ENCODE data around the gene RAB26. TPM values are rescaled to one million over a fixed set of nuclear protein-coding genes. Genes with fewer than 3 reads are reported as not detected.

Gene RAB26
- total RNA-seq, 1 donor from 2014 or later: not detected

DNA sequence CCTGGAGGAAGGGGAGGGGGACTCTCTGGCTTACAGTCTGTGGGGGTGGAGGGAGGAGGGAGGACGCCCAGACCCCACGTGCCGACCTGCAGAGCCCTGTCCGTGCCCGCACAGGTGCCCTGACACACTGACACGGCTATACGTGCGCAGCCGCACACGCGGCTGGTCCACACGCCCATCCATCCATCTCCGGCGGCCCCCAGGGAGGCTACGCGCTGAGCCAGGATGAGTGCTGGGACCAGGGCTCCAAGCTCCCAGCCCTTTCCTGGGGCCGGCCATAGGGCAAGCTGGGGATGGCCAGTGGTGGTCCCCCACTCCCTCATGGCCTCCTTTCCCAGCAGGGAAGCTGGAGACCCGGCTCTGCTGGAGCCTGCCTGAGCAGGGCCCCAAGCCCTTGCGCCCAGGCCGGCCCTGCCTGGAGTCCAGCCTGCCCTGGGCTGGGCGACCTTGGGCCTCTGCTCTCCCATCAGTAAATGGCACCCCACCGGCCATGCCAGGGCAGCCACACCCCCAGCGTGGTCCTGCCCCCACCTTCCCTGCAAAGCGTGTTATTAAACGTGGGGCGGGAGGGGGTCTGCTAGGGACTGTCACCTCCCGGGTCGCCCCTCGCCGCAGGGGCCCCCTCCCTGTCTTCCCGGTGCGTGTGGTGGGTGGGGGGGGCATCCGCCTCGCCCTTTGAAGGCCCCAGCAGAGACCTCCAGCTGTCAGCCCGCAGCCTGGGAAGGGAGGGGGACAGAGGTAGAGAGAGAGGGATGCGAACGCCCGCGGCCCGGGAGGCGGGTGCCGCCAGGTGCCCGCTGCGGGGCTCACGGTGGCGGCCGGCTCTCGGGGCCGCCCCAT lies 47.1 kb downstream of the RAB26 start:
- H3K36me3 ChIP-seq: no peaks in the 10 kb centered on the region
- H3K4me1 ChIP-seq: peaks cover 5 to 11% of the 10 kb centered on the region in 2 donors
- H3K27ac ChIP-seq: no peak overlapping the region
- TF ChIP-seq, protein P1, sequence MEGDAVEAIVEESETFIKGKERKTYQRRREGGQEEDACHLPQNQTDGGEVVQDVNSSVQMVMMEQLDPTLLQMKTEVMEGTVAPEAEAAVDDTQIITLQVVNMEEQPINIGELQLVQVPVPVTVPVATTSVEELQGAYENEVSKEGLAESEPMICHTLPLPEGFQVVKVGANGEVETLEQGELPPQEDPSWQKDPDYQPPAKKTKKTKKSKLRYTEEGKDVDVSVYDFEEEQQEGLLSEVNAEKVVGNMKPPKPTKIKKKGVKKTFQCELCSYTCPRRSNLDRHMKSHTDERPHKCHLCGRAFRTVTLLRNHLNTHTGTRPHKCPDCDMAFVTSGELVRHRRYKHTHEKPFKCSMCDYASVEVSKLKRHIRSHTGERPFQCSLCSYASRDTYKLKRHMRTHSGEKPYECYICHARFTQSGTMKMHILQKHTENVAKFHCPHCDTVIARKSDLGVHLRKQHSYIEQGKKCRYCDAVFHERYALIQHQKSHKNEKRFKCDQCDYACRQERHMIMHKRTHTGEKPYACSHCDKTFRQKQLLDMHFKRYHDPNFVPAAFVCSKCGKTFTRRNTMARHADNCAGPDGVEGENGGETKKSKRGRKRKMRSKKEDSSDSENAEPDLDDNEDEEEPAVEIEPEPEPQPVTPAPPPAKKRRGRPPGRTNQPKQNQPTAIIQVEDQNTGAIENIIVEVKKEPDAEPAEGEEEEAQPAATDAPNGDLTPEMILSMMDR (IDR thresholded peaks at IDR 0.05): no peak
- peaks cover 23% of the 10 kb centered on the region for H3K27me3 ChIP-seq
- intact Hi-C loops (cut with DNase I): no loop called here
- no peak for DNase-seq (ENCODE audit: low spot score in 2 of 2)
- H3K9me3 ChIP-seq: no peaks in the 10 kb centered on the region
- H3K4me3 ChIP-seq: peak overlapping the region; percentile 57 to 66

DNA sequence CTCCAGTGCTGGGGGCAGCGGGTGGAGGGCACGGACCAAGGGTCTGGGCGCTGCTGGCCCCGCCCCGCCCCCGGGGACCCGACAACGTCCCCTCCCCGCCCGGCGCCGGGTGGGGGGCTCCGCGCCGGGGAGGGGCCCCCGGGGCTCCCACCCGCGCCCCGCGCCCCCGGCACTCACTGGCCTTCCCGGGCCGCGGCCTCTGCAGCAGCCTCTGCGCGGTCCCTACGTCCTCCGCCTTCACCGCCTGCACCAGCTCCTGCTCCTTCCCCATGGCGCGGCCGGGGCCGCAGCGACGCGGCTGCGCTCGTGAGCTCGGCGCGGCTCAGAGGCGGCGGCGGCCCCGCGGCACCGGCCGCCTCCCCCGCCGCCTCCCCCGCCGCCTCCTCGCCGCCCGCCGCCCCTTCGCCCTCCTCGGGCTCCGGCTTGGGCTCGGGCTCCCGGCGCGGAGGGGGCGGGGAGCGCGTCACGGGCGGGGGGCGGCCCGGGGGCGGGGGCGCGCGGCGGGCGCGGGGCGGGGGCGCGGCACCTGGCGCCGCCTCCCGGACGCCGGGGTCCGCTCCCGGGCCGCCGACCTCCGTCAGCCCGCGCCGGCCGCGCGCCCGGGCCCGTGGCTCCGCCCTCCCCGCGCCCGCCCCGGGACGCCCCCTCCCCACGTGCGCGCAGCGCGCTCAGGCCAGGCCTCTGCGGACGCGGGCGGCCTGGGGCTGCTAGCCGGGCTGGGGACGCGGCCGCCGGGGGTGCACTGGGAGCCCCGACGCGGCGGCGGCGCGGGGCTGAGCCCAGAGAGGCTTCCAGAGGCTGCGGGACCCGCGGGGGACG lies 47.9 kb downstream of the RAB26 start, which contains the start of gene CASKIN1:
TSS of gene CASKIN1 (minus strand) at position 444 of the 819 bp plus-strand sequence. CDS start at position 271, 173 bp downstream.
- Histone ChIP-seq H3K27ac (no peak within 1 kb of the TSS), H3K9me3 (no peaks in the 10 kb centered on the region), H3K4me3 (peak within 1 kb of the TSS; percentile 57 to 66), H3K27me3 (peaks cover 23% of the 10 kb centered on the region), H3K4me1 (peaks cover 5 to 11% of the 10 kb centered on the region in 2 donors), H3K36me3 (no peaks in the 10 kb centered on the region)
- TF ChIP-seq, protein P1 (IDR thresholded peaks at IDR 0.05): no peak
- DNase-seq (ENCODE audit: low spot score in 2 of 2): no peak
- intact Hi-C loops (cut with DNase I): no loop called here

DNA sequence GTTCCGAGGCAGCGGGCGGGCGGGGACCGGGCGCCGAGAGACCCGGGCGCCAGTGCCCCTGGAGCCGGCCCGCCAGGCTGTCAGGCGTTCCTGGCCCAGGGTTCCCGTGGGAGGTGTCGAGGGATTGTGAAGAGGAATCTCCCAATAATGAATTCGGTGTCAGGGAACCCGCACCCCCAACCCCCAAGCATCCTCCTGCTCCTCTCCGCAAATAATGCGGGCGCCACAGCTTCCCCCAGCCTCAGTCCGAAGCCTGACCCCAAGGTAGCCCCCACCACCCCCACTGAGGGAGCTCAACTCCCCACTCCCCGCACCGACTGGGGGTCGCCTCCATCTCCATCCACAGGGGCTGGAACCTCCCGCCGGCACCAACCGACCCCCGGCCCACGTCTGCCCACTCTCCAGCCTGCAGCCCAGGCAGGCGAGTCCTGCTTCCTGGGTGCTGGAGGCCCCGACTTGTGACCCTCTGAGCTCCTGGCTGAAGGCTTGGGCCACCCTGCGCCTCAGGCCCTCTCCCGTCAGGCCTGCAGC lies 48.6 kb downstream of the RAB26 start:
- Histone ChIP-seq H3K36me3 (no peaks in the 10 kb centered on the region), H3K9me3 (no peaks in the 10 kb centered on the region), H3K4me1 (peaks cover 5 to 11% of the 10 kb centered on the region in 2 donors), H3K27ac (no peak overlapping the region), H3K27me3 (peaks cover 23% of the 10 kb centered on the region), H3K4me3 (peak overlapping the region in 1 of 2 donors; percentile 52)
- intact Hi-C loops (cut with DNase I): no loop called here
- DNase-seq (ENCODE audit: low spot score in 2 of 2): no peak
- TF ChIP-seq, protein P1 (IDR thresholded peaks at IDR 0.05): no peak

DNA sequence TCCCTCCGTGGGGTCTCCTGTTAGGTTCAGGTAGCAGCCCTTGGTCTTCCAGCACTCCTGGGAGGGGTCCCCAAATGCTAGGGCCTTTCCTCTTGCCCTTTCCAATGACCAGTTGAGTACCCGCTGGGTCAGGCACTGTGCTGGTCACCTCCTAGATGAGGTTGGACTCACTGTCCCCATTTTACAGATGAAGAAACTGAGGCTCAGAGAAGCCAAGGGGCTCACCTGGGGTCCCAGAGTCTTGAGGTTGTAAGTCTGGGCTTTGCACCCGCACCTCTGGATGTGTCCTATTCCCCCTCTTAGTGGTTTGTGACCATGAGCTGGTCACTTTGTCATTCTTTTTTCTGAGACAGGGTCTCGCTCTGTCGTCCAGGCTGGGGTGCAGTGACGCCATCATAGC lies 49.3 kb downstream of the RAB26 start:
- Histone ChIP-seq H3K36me3 (no peaks in the 10 kb centered on the region), H3K4me1 (peaks cover 5 to 11% of the 10 kb centered on the region in 2 donors), H3K9me3 (no peaks in the 10 kb centered on the region), H3K27ac (no peak overlapping the region), H3K27me3 (peaks cover 23% of the 10 kb centered on the region), H3K4me3 (no peak overlapping the region)
- intact Hi-C loops (cut with DNase I): no loop called here
- TF ChIP-seq, protein P1 (IDR thresholded peaks at IDR 0.05): no peak
- no peak for DNase-seq (ENCODE audit: low spot score in 2 of 2)

DNA sequence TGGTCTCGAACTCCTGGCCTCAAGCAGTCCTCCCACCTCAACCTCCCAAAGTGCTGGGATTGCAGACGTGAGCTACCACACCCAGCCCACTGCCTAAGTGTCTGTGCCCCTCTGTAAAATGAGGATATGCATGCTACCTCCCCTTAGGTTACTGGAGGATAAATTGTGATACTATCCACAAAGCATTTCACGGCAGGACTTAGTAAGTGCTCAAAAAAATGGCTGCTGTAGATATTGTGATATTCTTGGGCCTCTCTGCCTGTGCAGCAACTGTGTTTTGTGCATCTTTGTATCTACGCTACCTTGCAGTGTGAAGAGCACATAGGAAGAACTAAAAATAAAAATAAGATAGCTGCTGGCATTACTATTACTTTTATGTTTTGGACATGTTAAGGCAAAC lies 49.9 kb downstream of the RAB26 start:
- peaks cover 23% of the 10 kb centered on the region for H3K27me3 ChIP-seq
- no peak overlapping the region for H3K4me3 ChIP-seq
- H3K27ac ChIP-seq: no peak overlapping the region
- DNase-seq (ENCODE audit: low spot score in 2 of 2): no peak
- peaks cover 5 to 11% of the 10 kb centered on the region in 2 donors for H3K4me1 ChIP-seq
- H3K36me3 ChIP-seq: no peaks in the 10 kb centered on the region
- H3K9me3 ChIP-seq: no peaks in the 10 kb centered on the region
- TF ChIP-seq, protein P1 (IDR thresholded peaks at IDR 0.05): no peak
- intact Hi-C loops (cut with DNase I): no loop called here
